ENCODE data around the gene OXT. TPM values are rescaled to one million over a fixed set of nuclear protein-coding genes. Genes with fewer than 3 reads are reported as not detected.
"Not testable (repeated sequence)": the region's sequence is repeated elsewhere in the genome, so short reads cannot be mapped to it uniquely, and the experiment has no call there.

The OXT gene
- total RNA-seq (2014; rRNA removed; shearing (Covaris generic)) = not detected in 2 replicates
- total RNA-seq (2022) = not detected in 2 replicates
- not detected for Bru-seq, nascent RNA
- BruChase-seq, experiment 1, labeled RNA remaining after a 6-hour chase = not detected
- BruChase-seq, experiment 2, labeled RNA remaining after a 2-hour chase = not detected
- long read RNA-seq = 0 reads

- no TSS peak for BruUV-seq (replicated peaks)
- Histone ChIP-seq H3K36me3 (ENCODE audit: insufficient read depth, low read length) (no peaks in the 10 kb centered on the region), H3K9me2 (ENCODE audit: insufficient read depth, low read length) (no peaks in the 10 kb centered on the region), H3K9me3 (ENCODE audit: low read length) (no peaks in the 10 kb centered on the region), H4K20me1 (ENCODE audit: insufficient read depth, low read length) (no peaks in the 10 kb centered on the region), H3K4me1 (ENCODE audit: insufficient read depth, low read length, poor library complexity, severe bottlenecking) (no peaks in the 10 kb centered on the region), H3K4me3 (ENCODE audit: low read depth, low read length, poor library complexity, severe bottlenecking) (no peak within 1 kb of the TSS), H3K79me2 (ENCODE audit: insufficient read depth, low read depth, low read length) (no peaks in the 10 kb centered on the region), H3K27ac (ENCODE audit: low read depth, low read length, poor library complexity, severe bottlenecking) (no peak within 1 kb of the TSS), H2AFZ (ENCODE audit: low read length) (no peak within 1 kb of the TSS), H3K4me2 (ENCODE audit: low read length) (no peak within 1 kb of the TSS)
- ChIA-PET CTCF (ENCODE audit: unreplicated experiment) (no interaction called here), POLR2A (no interaction called here)
- intact Hi-C loops (cut with micrococcal nuclease; ENCODE audit: unreplicated experiment) = no loop called here
- DNase-seq (ENCODE audit: low spot score) = no peak
- TF ChIP-seq CTCF (conservative IDR thresholded peaks at IDR 0.05; ENCODE audit: low read length) (no peak), EZH2phosphoT487 (IDR thresholded peaks at IDR 0.05; ENCODE audit: borderline replicate concordance, low read depth, low read length) (no peak)
These were observed at the start of gene OXT for GRCh38 chr20:3071610-3072529. TSS of gene OXT (plus strand) at chr20:3071620. CDS start at chr20:3071656, 36 bp downstream.

GRCh38 chr20:3021777-3022176, 49.6 kb upstream of the OXT start:
- POLR2A ChIA-PET = interaction anchor here (0.6 kb wide), 1 partner anchor 561 kb away, joined by 3 read pairs; no protein-coding TSS in a partner anchor

GRCh38 chr20:3022559-3023490, 48.6 kb upstream of the OXT start:
- POLR2A ChIA-PET = interaction anchor here (0.6 kb wide), 1 partner anchor 562 kb away, joined by 3 read pairs; no protein-coding TSS in a partner anchor
- H3K4me2 ChIP-seq (ENCODE audit: low read length); intact Hi-C loops (cut with micrococcal nuclease; ENCODE audit: unreplicated experiment); H3K9me3 ChIP-seq (ENCODE audit: low read length); H3K9me2 ChIP-seq (ENCODE audit: insufficient read depth, low read length); DNase-seq (ENCODE audit: low spot score); H3K4me1 ChIP-seq (ENCODE audit: insufficient read depth, low read length, poor library complexity, severe bottlenecking); H3K79me2 ChIP-seq (ENCODE audit: insufficient read depth, low read depth, low read length); BruUV-seq (replicated peaks); H3K27ac ChIP-seq (ENCODE audit: low read depth, low read length, poor library complexity, severe bottlenecking); CTCF ChIA-PET (ENCODE audit: unreplicated experiment); H4K20me1 ChIP-seq (ENCODE audit: insufficient read depth, low read length); H3K4me3 ChIP-seq (ENCODE audit: low read depth, low read length, poor library complexity, severe bottlenecking); H2AFZ ChIP-seq (ENCODE audit: low read length): not testable (repeated sequence)
- peaks cover 48% of the 10 kb centered on the region for H3K36me3 ChIP-seq (ENCODE audit: insufficient read depth, low read length)

More at GRCh38 chr20:3021777-3022176, 49.6 kb upstream of the OXT start:
- Histone ChIP-seq H3K36me3 (ENCODE audit: insufficient read depth, low read length) (peaks cover 48% of the 10 kb centered on the region), H3K4me1 (ENCODE audit: insufficient read depth, low read length, poor library complexity, severe bottlenecking) (no peaks in the 10 kb centered on the region), H2AFZ (ENCODE audit: low read length) (no peak overlapping the region), H3K4me2 (ENCODE audit: low read length) (no peak overlapping the region), H3K79me2 (ENCODE audit: insufficient read depth, low read depth, low read length) (no peaks in the 10 kb centered on the region), H4K20me1 (ENCODE audit: insufficient read depth, low read length) (no peaks in the 10 kb centered on the region), H3K4me3 (ENCODE audit: low read depth, low read length, poor library complexity, severe bottlenecking) (no peak overlapping the region), H3K27ac (ENCODE audit: low read depth, low read length, poor library complexity, severe bottlenecking) (no peak overlapping the region), H3K9me3 (ENCODE audit: low read length) (no peaks in the 10 kb centered on the region), H3K9me2 (ENCODE audit: insufficient read depth, low read length) (no peaks in the 10 kb centered on the region)
- BruUV-seq (replicated peaks) = no TSS peak
- intact Hi-C loops (cut with micrococcal nuclease; ENCODE audit: unreplicated experiment) = no loop called here
- CTCF ChIA-PET (ENCODE audit: unreplicated experiment) = no interaction called here
- no peak for TF ChIP-seq CTCF (conservative IDR thresholded peaks at IDR 0.05; ENCODE audit: low read length)
- no peak for TF ChIP-seq EZH2phosphoT487 (IDR thresholded peaks at IDR 0.05; ENCODE audit: borderline replicate concordance, low read depth, low read length)
- no peak for DNase-seq (ENCODE audit: low spot score)
